Middle frontal gyrus (tissue), 1 donor: ENCODE measurements around the gene CNN2.

Source experiments
- DNase-seq: peaks from one replicate; pipeline ENCODE4 v3.0.0-alpha.2; 2015; ENCODE audit warnings: low spot score; ENCODE audit errors: extremely low spot score

Gene CNN2

DNA sequence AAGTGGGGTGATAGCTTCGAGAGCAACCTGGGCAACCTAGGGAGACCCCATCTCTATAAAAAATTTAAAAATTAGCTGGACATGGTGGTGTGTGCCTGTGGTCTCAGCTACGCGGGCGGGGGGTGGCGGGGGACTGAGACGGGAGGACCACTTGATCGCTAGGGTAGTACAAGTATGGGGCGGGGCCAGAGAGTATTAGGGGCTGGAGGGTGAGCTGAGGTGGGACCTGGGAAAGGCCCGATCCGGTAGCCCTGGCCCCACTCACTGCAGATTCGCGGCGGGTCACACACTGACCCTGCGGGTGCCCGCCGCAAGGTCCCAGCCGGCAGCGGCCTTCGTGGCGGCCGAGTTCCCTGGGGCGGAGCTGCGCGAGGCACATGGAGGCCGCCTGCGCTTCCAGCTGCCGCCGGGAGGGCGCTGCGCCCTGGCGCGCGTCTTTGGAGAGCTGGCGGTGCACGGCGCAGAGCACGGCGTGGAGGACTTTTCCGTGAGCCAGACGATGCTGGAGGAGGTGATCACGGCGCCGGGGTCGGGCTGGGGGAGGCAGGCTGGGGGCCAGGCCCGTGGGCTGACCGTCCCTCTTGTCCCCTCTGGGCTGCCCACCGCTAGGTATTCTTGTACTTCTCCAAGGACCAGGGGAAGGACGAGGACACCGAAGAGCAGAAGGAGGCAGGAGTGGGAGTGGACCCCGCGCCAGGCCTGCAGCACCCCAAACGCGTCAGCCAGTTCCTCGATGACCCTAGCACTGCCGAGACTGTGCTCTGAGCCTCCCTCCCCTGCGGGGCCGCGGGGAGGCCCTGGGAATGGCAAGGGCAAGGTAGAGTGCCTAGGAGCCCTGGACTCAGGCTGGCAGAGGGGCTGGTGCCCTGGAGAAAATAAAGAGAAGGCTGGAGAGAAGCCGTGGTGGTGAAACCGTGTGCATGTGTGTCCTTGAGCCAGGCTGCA is 38.5 kb downstream of the CNN2 start:
- no peak for DNase-seq

DNA sequence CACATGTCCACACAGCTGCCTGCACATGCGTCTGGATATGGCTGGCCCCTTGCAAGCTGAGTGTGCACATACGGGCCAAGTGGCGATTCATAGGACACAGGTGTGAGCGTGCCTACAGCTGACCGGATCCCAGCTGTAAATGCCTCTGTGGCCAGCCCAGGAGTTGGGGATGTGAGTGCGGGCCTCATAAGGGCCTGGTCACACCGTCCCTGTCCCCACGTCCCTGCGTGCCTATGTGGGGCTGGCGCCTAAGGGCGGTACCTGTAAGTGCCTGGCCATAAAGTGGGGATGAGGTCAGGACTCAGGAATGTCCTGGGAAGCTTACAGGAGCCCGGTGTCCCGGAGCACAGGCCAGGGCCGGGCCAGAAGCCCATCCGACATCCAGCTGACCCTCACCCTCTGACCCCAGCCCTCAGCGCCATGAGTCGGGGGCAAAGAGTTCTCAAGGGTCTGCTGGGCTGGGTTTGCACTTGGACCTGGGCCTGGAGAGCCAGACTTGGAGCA is 39.2 kb downstream of the CNN2 start:
- DNase-seq: no peak

DNA sequence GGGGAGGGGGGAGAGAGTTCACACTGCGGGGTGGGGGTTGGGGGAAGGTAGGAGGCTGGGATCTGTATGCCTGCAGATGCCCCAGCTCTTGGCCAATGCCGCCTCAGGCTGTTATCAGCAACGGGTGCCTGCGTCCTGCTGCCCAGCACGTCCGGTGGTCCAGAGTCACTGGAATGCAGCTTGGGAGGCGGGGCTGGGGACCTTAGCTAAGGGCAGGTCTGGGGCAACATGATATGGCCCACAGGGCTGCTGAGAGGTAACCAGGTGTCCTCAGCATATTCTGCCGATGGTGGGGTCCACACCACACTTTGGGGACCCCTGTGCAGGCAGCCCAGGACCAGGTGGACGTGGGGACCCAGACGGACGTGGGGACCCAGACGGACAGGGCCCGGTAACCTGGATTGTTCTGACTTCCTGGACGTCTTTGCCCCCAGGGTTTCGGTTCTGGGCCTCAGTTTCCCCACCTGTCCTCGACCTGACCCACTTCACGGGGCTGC is 39.9 kb downstream of the CNN2 start:
- DNase-seq: no peak

DNA sequence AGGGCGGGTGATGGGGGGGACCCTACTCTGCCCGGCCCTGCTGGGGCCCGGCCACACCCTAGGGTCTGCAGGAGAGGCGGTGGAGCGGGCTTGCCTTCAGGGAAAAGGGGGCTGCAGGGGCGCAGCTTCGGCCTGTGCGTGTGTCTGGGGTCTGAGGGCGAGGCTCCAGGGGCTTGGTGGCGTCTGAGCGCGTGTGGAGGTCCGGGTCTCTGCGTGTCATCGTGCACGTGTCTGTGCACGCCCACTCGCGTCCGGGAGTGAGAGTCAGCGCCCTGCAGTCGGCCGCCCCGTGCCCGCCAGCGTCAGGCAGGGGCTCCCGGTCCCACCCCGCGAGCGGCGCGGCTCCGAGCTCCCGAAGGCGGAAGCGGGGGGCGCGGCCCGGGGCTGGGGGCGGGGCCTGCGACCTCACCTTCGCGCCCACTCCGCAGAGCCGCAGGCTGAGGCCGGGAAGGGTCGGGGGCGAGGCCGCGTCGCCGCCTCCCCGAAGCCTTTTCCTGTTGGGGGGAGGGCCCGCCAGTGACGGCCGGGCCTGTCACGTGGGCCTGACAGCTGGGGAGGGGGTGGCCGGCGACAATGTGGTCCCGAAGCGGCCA is 40.4 kb downstream of the CNN2 start, which contains the start of gene ARHGAP45:
ARHGAP45 (plus strand) TSS at position 420 of the 593 bp plus-strand sequence. CDS start 239 bp downstream, outside the sequence.
- DNase-seq: no peak

DNA sequence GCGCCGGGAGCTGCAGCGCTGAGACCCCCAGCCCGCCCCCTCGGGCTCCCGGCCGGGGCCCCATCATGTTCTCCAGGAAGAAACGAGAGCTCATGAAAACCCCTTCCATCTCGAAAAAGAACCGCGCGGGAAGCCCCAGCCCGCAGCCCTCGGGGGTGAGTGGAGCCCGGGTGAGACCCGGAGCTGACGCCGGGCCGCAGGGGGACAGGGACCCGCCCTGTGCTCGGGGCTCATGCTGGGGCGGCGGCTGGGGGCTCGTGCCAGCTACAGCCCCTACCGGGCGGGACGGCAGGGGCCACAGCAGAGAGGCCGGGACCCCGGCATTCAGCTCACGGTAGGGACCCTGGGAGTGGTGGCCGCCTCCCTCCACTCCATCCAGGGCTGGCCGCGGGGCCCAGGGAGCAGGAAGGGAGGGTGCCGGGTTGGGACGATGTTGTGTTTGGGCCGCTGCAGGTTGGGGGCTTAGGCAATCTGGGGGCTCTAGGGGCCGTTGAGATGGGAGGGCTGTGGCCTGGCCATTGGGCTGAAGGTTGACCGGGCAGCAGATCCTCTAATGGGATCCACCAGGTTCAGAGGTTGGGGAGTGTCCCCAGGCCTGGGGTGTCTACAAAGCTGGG is 41.0 kb downstream of the CNN2 start:
- DNase-seq: no peak

DNA sequence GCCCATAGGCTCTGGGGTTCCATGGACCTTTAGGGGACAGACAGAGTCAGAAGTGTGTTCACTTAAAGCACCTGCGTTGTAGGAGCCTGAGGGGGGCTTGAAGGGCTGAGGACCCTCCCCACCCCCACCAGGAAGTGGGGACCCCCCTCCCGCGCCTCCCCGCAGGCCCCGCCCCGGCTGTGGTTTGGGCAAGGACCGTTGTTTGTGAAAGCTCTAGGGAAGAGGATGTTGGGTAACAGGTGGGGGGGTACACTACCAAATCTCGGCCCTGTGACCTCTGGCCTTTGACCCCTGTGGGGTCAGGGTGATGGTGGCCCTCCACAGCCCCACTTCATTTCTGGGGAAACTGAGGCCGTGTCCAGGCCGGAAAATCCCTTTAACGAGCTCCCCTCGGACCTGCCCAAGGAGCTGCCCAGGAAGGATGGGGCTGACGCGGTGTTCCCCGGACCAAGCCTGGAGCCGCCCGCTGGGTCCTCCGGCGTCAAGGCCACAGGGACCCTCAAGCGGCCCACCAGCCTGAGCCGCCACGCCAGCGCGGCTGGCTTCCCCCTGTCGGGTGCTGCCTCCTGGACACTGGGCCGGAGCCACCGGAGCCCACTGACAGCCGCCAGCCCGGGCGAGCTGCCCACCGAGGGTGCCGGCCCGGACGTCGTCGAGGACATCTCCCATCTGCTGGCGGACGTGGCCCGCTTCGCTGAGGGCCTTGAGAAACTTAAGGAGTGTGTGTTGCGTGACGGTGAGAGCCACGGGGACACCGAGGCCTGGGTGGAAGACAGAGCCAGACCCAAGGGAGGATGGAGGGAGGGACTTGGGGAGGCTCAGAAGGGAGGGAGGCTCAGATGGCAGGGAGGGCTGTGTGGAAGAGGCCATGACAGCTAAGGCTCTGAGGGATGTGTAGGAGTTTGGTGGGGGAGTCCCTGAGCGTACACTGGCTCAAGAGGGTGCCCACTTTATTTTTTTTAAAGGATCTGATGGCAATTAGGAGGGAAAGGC is 41.9 kb downstream of the CNN2 start:
- no peak for DNase-seq

DNA sequence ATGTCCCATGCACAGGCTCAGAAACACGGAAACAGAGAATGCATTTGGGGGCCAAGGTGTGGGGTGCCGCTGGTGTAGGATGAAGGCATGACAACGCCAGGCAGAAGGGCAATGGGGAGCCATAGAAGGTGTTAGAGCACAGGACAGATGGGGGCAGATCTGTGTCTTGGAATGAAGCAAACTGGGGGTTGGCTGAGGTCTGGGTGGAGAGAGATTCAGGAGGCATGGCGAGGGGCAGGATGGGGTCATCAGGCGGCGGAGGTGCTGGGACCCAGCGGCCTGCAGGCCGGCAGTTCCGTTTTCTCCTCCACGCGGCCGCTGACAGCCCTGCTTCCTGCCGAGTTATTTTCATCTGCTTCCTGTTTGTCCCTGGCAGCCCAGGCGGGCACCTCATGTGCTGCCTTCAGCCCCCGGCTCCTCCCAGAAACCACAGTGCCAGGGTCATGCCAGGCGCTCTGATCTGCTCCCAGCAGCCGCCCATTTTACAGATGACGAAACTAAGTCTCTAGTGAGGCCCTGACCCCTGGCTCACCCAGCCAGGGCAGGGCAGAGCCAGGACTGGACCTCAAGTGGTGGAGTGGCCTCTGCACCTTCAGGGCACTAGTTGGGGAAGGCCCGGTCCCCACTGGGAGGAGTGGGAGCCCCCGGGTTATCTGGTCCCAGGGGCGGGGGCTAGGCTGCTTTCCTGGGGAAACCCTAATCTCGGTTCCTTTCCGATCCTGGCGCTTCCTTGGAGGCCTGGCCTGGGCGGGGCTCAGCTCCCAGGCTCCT is 42.8 kb downstream of the CNN2 start:
- no peak for DNase-seq

DNA sequence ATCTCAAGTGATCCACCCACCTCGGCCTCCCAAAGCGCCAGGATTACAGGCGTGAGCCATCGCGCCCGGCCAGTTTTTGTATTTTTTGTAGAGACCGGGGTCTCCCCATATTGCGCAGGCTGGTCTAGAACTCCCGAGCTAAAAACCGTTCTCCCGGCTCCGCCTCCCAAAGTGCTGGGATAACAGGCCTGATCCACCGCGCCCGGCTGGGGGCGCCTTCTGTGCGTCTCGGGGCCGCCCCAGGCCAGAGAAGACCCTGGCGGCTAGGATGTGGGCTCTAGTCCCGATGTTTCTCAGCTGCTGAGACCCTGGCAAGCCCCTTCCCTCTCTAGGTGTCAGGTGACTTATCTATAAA is 44.1 kb downstream of the CNN2 start:
- no peak for DNase-seq

DNA sequence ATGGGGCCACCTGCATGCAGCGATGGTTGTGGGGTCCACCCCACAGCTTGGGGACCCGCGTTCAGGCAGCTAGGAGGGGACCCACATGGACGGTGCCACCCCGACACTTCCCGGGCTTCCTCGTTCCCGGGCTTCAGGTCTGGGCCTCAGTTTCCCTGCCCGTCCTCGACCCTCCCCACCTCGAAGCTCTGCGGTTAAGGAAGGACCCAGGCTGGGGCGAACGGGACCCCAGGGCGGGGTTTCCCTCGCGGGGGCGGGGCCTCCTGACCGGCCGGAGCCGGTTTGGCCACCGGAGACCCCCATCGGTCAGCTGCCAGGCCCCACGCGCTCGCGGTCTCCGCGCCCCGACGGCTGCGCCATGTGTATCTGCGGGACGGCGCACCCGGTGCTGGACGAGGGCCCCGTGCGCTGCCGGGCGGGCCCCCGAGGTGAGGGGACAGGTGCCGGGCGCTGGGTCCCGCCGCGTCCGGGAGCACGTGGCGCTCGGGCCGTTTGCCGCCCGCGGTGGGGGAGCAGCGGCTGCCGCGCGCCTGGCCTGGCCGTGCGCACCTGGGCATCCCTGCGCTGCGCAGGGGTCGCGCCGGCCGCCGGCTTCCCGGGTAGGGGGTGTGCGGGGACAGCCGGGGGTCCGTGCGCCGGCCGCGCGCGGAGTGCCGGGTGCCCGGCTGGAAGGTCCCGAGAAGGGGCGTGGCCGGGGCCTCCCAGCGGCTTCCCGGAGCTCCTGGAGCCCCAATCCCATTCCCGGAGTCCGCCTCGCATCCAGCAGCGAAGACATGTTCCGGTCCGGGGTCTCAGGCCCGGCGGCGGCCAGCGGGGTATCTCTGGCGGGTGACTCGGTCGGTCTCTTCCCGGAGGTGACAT is 44.8 kb downstream of the CNN2 start:
- DNase-seq: no peak

DNA sequence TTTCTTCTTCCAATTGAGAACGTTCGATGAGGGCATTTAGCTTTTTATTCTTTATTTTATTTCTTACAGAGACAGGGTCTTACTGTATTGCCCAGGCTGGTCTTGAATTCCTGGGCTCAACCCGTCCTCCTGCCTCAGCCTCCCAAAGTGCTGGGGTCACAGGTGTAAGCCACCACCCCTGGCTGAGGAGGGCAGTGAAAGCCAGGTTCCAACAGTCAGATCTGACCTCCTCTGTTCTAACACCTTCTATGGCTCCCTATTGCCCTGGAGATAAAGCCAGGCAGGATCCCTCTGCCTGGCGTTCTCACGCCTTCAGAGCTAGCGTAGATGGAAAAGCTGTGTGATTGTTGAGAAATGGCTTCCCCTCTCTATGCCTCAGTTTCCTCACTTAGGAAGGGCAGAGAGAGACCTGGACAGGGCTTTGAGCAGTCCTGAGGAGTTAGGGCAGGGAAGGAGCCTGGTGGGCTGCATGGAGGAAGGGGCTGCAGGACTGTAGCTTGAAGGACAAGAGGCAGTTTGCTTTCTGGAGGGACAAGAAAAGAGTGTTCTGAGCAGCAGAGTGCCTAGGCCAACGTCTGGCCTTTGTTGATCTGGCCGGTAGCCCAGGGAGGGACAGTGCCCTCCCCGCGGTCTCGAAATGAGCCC is 46.1 kb downstream of the CNN2 start:
- no peak for DNase-seq

DNA sequence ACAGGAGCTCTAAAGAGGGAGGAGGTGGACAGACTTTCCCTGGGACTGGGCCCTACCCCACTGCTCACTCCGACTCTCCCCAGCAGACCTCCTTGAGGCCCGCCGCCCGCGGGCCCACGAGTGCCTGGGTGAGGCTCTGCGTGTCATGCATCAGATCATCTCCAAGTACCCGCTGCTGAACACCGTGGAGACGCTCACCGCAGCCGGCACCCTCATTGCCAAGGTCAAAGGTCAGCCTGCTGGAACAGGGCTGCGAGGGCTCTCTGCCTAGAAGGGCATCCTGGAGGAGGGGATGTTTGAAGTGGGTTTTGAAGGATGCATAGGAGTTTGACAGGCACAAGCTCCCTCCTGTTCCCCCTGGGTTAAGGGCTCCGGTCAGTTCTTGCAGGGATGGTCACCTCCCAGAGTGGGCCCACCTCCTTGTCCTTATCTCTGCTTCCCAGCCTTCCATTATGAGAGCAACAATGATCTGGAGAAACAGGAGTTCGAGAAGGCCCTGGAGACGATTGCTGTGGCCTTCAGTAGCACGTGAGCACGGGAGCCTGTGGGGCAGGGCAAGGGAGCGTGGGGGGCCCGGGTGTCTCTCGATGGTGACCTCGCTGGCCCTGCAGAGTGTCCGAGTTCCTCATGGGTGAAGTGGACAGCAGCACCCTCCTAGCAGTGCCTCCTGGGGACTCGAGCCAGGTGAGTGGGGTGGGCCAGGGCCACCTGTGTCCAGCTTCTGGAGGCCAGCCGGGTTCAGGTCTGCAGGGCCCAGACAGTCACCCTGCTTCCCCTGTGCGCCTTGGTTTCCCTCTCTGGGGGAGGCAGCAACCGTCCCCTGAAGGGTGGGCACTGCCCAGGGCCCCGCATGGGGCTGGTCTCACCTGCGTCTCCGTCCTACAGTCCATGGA is 46.9 kb downstream of the CNN2 start:
- no peak for DNase-seq

DNA sequence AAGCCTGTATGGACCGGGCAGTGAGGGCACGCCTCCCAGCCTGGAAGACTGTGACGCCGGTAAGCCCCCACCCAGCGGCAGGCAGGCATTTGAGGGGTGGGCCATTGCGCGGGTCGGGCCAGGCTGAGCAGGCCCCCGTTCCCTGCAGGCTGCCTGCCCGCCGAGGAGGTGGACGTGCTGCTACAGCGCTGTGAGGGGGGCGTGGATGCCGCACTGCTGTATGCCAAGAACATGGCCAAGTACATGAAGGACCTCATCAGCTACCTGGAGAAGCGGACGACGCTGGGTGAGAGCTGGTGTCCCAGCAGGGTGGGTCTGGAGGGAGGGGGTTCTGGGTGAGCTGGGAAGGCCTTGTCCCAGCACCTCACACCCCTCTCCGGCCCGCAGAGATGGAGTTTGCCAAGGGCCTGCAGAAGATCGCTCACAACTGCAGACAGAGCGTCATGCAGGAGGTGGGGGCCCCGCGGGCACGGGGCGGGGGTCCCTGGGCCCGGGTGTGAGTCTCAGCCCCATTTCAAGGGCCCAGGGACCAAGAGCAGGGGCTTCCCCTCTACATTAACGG is 47.6 kb downstream of the CNN2 start:
- no peak for DNase-seq

DNA sequence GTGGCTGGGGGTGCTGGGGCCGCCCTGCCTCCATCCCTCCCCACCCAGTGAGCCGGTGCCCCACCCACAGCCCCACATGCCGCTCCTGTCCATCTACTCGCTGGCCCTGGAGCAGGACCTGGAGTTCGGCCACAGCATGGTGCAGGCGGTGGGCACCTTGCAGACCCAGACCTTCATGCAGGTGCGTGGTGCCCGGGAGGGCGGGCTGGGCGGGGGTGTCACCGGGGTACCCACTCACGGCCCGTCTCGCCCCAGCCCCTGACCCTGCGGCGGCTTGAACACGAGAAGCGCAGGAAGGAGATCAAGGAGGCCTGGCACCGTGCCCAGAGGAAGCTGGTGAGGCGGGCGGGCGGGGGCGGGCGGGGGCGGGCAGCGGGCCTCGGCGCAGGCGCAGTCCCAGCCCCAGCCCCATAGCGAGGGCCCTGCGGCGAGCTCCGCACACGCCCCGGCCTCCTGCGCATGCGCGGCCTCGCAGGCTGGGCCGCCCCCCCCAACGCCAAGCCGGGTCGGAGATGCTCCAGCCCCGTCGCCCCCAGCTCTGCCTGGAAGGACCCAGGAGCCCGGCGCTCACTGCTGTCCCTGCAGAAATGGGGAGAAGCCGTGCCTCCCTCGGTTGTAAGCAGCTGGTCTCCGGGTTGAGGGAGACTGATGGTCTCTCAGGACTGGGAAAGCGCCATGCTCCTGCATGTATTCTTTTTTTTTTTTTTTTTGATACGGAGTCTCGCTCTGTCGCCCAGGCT is 48.3 kb downstream of the CNN2 start:
- no peak for DNase-seq

DNA sequence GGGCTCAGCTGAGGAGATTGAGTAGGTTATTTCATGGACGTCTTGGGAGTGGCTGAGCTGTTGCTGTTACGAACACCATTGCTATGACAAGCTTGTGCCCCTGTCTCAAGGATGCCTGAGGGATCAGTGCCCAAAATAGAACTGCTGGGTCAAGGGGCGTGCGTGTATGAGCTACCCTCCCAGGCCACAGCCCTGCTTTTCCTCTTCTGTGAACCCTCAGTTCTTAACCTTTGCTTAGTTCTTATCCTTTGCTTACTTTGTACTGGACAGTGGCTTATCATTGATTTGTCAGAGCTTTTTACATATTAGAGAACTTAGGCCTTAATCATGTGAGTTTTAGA is 49.6 kb downstream of the CNN2 start:
- DNase-seq: no peak

DNA sequence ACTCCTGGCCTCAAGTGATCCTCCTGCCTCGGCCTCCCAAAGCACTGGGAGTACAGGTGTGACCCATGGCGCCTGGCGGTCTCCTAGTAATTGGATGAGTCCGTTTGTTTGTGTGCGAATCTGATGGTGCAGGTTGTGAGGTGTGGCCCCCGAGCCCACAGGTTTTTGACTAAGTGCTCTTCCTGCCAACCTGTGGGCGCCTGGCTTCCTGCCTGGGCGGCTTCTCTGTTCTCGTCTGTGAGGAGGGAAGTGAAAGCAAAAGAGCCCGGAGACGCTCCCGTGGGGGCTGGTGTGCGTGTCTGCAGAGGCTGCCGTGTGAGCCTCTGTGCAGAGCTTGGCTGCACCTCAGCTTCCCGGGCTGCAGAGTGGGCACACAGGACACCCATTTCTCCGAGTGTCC is 50.5 kb downstream of the CNN2 start:
- DNase-seq: no peak

DNA sequence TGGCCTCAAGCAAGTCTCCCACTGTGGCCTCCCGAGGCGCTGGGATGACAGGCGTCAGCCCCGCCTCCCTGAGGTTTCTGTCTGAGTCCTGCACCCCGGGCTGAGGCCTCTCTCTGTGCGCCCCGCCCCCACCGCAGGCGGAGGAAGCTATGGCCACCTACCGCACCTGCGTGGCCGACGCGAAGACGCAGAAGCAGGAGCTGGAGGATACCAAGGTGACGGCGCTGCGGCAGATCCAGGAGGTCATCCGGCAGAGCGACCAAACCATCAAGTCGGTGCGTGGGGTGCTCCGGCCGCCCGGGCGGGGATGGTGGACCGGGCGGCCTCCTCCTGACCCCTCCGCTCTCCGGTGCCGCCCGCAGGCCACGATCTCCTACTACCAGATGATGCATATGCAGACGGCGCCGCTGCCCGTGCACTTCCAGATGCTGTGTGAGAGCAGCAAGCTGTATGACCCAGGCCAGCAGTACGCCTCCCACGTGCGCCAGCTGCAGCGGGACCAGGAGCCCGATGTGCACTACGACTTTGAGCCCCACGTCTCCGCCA is 53.2 kb downstream of the CNN2 start:
- DNase-seq: no peak
